Measurements from ENCODE around the gene MGAT4C.
A peak's percentile ranks its signal among the peaks of the same experiment; 100 is the strongest.

Gene MGAT4C

DNA sequence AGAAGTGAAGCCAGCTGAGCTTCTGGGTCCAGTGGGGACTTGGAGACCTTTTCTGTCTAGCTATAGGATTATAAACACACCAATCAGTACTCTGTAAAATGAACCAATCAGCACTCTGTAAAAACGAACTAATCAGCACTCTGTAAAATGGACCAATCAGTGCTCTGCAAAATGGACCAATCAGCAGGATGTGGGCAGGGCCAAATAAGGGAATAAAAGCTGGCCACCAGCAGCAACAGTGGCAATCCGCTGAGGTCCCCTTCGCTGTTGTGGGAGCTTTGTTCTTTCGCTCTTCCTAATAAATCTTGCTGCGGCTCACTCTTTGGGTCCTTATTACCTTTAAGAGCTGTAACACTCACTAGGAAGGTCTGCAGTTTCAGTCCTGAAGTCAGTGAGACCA lies 309.8 kb downstream of the MGAT4C start:
- in situ Hi-C loops (cut with HindIII; ENCODE audit: low pct_ligation_motif_present, low pct_unique_long_range_greater_than_20kb, low sequenced_read_pairs) = no loop called here

DNA sequence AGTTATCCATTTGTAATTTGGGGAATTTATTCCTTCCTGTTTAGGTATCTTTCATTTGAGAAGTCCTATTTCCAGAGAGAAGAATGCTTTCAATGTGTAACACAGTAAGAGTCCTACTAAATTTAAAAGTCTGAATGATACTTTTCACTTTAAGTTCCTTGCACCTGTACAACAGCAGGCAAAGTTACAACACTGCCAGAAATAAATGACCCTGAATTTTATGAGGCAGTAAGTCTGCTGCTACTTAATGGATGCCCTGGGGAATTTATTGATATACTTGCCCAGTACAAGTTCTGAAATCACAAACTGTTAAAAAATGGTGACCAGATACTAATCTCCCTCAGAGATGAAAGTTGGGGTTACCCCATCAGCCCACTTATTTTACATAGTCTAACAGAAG lies 329.0 kb downstream of the MGAT4C start:
- in situ Hi-C loops (cut with HindIII; ENCODE audit: low pct_ligation_motif_present, low pct_unique_long_range_greater_than_20kb, low sequenced_read_pairs) = no loop called here
- no peak for DNase-seq

More for the DNA sequence above, 309.8 kb downstream of the MGAT4C start:
- DNase-seq = no peak

DNA sequence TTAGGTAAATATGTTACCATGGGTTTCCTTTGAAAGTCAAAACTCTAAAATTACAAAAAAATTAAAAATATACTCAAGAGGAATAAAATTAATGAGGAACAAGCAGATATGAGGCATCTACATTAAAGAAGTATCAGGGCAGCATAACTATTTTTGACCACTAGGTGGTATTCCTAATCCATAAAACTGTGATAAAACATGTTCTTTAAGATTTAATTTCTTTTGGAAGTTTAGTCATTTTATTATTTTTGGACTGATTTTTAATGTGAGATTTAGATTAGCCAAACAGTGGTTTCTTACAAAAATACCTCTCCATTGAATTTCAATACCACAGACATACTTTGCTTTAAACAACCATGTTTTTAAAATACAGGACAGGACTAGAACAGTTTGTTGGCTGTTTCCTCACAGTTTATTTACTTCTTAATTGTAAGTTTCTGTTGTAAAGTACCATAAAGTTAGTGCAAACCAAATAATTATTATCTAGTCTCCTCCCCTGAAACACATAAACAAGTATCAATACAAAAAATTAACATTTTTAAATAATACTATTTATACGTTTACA lies 332.3 kb downstream of the MGAT4C start:
- in situ Hi-C loops (cut with HindIII; ENCODE audit: low pct_ligation_motif_present, low pct_unique_long_range_greater_than_20kb, low sequenced_read_pairs) = no loop called here
- peak; percentile 48 for DNase-seq

DNA sequence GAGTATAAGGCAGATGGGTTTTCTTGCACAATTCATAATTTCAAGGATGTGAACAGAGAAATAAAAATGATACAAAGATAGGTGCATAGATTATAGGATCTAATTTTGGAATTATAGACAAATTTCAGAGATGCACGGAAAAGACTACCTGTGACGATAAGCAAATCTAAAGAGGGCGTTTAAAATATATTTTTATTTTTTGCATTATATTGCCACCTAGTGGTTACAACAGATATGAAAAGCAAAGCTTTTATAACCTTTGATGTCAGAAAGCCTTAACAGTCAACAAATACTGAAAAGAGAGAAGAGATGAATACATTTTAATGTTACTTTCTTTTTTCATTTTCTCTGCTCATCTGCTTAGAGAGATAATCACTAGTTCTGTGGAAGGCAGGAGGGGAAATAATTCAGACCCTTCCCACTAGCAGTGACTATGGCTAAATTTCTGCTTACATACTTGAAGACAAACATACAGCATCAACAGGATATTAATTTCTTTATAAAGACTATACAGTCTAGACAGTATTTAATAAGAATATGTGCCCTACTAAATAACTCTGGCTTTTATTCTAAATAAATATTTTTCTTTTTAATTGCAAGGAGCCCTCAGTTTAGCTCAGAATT lies 335.8 kb downstream of the MGAT4C start:
- in situ Hi-C loops (cut with HindIII; ENCODE audit: low pct_ligation_motif_present, low pct_unique_long_range_greater_than_20kb, low sequenced_read_pairs) = no loop called here
- peak; percentile 75 for DNase-seq

All from ACHN (cell line).